Measurements from ENCODE around the gene ANKS1B.

- no peak for TF ChIP-seq POLR2A (IDR thresholded peaks at IDR 0.05)
- TF ChIP-seq, protein P1, sequence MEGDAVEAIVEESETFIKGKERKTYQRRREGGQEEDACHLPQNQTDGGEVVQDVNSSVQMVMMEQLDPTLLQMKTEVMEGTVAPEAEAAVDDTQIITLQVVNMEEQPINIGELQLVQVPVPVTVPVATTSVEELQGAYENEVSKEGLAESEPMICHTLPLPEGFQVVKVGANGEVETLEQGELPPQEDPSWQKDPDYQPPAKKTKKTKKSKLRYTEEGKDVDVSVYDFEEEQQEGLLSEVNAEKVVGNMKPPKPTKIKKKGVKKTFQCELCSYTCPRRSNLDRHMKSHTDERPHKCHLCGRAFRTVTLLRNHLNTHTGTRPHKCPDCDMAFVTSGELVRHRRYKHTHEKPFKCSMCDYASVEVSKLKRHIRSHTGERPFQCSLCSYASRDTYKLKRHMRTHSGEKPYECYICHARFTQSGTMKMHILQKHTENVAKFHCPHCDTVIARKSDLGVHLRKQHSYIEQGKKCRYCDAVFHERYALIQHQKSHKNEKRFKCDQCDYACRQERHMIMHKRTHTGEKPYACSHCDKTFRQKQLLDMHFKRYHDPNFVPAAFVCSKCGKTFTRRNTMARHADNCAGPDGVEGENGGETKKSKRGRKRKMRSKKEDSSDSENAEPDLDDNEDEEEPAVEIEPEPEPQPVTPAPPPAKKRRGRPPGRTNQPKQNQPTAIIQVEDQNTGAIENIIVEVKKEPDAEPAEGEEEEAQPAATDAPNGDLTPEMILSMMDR (IDR thresholded peaks at IDR 0.05) = no peak
Measured at GRCh38 chr12:98733667-98734350, 1250.9 kb downstream of the ANKS1B start.
